ENCODE results near the gene PCAT7.

DNA sequence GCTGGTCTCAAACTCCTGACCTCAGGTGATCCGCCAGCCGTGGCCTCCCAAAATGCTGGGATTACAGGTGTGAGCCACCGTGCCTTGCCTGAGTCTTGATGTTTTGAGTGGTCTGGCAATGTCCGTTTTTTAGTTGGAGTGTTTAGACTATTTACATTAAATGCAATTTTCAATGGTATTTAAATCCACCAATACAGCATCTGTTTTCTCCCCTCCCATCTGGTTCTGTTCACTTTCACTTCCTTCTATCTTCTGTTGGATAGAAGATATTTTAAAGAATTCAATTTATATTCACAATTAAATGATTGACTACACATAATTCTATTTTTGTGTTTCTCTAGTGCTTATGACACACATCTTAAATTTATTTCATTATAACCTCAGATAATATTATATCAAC, 26.0 kb upstream of the PCAT7 start:
- TF ChIP-seq, protein P1, sequence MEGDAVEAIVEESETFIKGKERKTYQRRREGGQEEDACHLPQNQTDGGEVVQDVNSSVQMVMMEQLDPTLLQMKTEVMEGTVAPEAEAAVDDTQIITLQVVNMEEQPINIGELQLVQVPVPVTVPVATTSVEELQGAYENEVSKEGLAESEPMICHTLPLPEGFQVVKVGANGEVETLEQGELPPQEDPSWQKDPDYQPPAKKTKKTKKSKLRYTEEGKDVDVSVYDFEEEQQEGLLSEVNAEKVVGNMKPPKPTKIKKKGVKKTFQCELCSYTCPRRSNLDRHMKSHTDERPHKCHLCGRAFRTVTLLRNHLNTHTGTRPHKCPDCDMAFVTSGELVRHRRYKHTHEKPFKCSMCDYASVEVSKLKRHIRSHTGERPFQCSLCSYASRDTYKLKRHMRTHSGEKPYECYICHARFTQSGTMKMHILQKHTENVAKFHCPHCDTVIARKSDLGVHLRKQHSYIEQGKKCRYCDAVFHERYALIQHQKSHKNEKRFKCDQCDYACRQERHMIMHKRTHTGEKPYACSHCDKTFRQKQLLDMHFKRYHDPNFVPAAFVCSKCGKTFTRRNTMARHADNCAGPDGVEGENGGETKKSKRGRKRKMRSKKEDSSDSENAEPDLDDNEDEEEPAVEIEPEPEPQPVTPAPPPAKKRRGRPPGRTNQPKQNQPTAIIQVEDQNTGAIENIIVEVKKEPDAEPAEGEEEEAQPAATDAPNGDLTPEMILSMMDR (IDR thresholded peaks at IDR 0.05; ENCODE audit: low read depth, low read length), result no peak
- no peak for TF ChIP-seq EZH2phosphoT487 (IDR thresholded peaks at IDR 0.05; ENCODE audit: low read depth)

Measured in OCI-LY3 (cell line).